Measurements from ENCODE around the gene OR4K13. TPM values are rescaled to one million over a fixed set of nuclear protein-coding genes. Genes with fewer than 3 reads are reported as not detected.

Gene OR4K13, protein sequence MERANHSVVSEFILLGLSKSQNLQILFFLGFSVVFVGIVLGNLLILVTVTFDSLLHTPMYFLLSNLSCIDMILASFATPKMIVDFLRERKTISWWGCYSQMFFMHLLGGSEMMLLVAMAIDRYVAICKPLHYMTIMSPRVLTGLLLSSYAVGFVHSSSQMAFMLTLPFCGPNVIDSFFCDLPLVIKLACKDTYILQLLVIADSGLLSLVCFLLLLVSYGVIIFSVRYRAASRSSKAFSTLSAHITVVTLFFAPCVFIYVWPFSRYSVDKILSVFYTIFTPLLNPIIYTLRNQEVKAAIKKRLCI
- not detected for total RNA-seq

DNA sequence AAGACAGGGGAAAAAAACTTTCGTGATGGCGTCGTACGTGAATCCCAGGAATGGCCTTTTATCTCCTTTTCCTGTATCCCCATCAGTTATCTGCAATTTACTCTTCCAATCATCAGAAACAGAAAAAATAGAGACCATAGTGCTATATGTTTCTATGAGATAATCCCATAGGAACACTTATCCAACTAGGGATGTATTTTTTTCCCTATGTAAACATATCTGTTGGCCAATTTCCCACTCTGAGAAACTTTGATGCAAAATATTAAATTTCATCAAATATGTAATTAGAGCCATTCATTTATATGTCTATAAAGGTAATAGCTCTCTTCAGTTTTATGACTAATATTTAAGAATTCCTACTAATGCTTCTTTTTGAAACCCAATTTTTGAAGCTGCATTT, at the start of gene OR4K13:
Gene OR4K13, minus strand, starts transcription at position 101 of the 400 bp plus-strand sequence. CDS start 1,280 bp downstream, outside the sequence.
- DNase-seq: no peak
- no peaks in the 10 kb centered on the region for H3K27me3 Mint-ChIP-seq
- no peaks in the 10 kb centered on the region for H3K9me3 Mint-ChIP-seq (ENCODE audit: low read depth)
- ATAC-seq: no peak
- CTCF ChIA-PET: no interaction called here
- peaks cover 1% of the 10 kb centered on the region for H3K4me1 Mint-ChIP-seq
- H3K27ac Mint-ChIP-seq: no peak within 1 kb of the TSS
- no peaks in the 10 kb centered on the region for H3K36me3 Mint-ChIP-seq
- H3K4me3 Mint-ChIP-seq: no peak within 1 kb of the TSS

DNA sequence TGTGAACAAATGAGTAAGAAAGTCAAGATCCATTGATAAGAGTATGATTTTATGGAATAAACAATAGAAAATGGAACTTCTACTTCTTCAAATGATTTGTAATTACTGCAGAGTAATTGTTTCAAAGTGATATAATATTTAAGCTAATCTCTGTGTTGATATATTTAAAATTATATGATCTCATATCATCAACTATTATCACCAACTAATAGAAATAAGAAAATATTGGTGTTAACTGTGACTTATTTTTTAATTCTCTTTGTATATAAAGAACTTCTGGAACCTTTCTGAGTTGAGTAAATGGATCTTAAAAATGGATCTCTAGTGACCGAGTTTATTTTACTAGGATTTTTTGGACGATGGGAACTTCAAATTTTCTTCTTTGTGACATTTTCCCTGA, 23.9 kb upstream of the OR4K13 start, which contains the start of gene OR4L1:
Gene OR4L1, plus strand, starts transcription at position 301 of the 400 bp plus-strand sequence. Its CDS starts 0 bp downstream, at position 301.
- no peaks in the 10 kb centered on the region for H3K36me3 Mint-ChIP-seq
- H3K4me3 Mint-ChIP-seq: no peak within 1 kb of the TSS
- no peak for DNase-seq
- CTCF ChIA-PET: no interaction called here
- H3K27me3 Mint-ChIP-seq: no peaks in the 10 kb centered on the region
- H3K27ac Mint-ChIP-seq: no peak within 1 kb of the TSS
- H3K9me3 Mint-ChIP-seq (ENCODE audit: low read depth): peaks cover 2% of the 10 kb centered on the region
- ATAC-seq: no peak
- no peaks in the 10 kb centered on the region for H3K4me1 Mint-ChIP-seq

DNA sequence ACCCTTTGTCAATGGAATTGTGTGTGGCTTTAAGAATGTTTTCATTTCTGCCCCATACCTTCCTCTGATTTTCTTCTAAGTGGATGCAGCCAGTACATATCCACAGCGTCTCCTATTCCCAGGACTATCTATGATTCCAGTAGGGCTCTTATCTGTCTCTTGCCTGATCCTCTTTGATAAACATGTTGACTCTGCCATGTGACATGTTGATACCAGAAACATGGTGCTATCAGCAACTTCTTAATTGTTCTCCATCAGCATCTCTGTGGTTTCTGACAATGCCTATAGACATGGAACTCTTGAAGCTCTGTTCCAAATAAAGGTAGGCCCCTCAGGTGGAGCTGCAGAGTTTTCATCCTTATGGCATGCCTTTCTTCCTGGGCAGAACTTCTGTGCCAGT, 12.4 kb upstream of the OR4K13 start:
- ATAC-seq (no peak), DNase-seq (no peak)
- Mint-ChIP-seq H3K4me1 (no peaks in the 10 kb centered on the region), H3K9me3 (ENCODE audit: low read depth) (no peaks in the 10 kb centered on the region), H3K27me3 (peaks cover 3% of the 10 kb centered on the region), H3K4me3 (no peak overlapping the region), H3K36me3 (no peaks in the 10 kb centered on the region), H3K27ac (no peak overlapping the region)
- CTCF ChIA-PET: no interaction called here

DNA sequence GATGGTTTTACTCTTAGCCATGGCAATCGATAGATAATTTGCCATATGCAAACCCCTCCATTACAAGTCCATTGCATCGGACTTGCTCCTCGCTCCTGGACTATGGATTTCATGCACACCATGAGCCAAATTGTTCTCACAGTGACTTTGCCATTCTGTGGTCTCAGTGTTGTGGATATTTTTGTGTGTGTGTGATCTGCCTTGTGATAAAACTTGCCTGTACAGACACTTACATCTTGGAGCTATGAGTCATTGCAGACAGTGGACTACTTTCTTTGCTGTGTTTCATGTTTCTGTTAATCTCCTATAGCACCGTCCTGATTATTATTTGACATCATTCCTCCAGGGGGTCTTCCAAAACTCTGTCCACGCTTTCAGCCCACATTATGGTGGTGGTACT, 8.4 kb upstream of the OR4K13 start:
- Mint-ChIP-seq H3K27ac (no peak overlapping the region), H3K4me1 (no peaks in the 10 kb centered on the region), H3K4me3 (no peak overlapping the region), H3K9me3 (ENCODE audit: low read depth) (no peaks in the 10 kb centered on the region), H3K36me3 (no peaks in the 10 kb centered on the region), H3K27me3 (peaks cover 2% of the 10 kb centered on the region)
- DNase-seq (no peak), ATAC-seq (no peak)
- CTCF ChIA-PET: no interaction called here

DNA sequence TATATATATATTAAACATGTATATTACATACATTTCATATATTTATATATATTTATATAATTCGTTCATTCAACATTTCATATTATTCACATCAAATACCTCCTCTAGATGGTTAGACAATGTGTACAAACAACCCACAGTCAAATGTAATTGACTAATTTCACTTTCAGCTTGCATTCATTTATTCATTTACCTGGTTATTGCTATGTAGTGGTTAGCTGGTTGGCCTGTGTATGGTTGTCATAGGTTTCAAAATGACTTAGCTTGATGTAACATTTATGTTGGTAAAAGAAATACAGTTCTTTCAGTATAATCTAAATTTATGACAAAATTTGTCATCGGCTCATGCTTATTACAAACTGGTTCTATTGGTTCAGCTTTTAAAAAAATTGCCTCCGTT, 389 bp downstream of the OR4K13 start:
- H3K9me3 Mint-ChIP-seq (ENCODE audit: low read depth): no peaks in the 10 kb centered on the region
- no peaks in the 10 kb centered on the region for H3K36me3 Mint-ChIP-seq
- no peak overlapping the region for H3K27ac Mint-ChIP-seq
- no peak overlapping the region for H3K4me3 Mint-ChIP-seq
- CTCF ChIA-PET: no interaction called here
- peaks cover 1% of the 10 kb centered on the region for H3K4me1 Mint-ChIP-seq
- no peaks in the 10 kb centered on the region for H3K27me3 Mint-ChIP-seq
- ATAC-seq (no peak), DNase-seq (no peak)

DNA sequence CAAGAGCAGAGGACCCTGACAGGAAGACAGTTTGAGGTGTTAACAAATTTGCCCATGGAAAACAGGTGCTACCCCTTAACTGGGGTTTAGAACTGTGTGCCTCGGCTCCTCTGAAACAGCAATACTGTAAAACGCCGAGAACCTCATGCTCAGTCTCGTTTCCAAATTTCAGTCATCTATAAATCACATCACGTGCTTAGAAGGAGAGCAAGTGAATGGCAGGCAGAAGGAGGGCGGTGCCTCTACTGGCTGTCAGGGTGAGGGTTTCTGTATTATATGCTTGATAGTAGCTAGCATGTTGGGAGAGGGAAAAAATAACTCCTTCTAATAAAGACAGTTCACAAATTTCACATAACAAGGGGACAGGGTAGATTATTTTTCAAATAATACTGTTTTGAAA, 4.8 kb downstream of the OR4K13 start:
- Mint-ChIP-seq H3K9me3 (ENCODE audit: low read depth) (no peaks in the 10 kb centered on the region), H3K36me3 (no peaks in the 10 kb centered on the region), H3K4me3 (no peak overlapping the region), H3K27me3 (no peaks in the 10 kb centered on the region), H3K27ac (no peak overlapping the region), H3K4me1 (peaks cover 1% of the 10 kb centered on the region)
- DNase-seq (no peak), ATAC-seq (no peak)
- CTCF ChIA-PET: no interaction called here

DNA sequence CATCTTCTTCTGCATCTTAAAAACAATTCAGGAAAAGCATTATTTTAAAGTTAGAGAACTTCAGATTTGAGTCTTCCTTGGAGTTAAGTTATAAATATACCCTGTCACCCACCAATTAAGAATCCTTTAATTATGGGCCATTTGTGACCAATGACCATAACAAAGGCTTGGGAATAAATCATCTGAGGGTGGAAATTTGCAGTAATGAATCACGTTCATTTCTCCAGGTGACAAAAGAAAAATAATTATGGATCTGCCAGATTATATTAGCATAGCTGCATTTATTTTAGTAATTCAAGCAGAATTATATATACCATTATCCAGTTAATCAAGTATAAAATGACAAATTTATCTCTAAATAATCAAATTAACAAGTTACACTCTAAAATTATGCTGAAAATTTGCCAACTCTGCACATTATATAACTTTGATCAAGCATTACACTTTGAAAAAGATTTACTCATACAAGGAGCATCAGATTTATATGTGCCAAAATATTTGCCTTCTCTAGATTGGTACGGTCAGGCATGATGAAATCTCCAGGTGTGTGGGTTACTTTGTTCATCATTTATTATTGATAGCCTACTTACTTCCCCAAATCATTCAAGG, 16.5 kb downstream of the OR4K13 start, which contains the start of gene OR4K14:
Gene OR4K14, minus strand, starts transcription at position 51 of the 609 bp plus-strand sequence. CDS start 4,114 bp downstream, outside the sequence.
- Mint-ChIP-seq H3K9me3 (ENCODE audit: low read depth) (no peaks in the 10 kb centered on the region), H3K4me3 (no peak within 1 kb of the TSS), H3K27me3 (no peaks in the 10 kb centered on the region), H3K4me1 (no peaks in the 10 kb centered on the region), H3K36me3 (no peaks in the 10 kb centered on the region), H3K27ac (no peak within 1 kb of the TSS)
- no peak for DNase-seq
- CTCF ChIA-PET: no interaction called here
- no peak for ATAC-seq

DNA sequence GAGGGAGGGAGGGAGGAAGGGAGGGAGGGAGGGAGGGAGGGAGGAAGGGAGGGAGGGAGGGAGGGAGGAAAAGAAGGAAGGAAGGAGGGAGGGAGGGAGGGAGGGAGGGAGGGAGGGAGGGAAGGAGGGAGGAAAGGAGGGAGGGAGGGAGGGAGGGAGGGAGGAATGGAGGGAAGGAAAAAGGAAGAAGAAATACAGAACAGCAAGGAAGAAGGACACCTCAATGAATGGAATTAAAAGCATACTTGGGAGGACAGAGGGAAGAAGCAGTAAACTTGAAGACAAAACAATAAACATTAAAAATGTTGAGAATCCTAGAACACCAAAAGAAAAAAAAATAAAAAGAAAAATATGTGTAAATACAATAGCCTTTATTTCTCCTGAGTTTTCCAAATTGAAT, 27.7 kb downstream of the OR4K13 start:
- DNase-seq: no peak
- H3K4me3 Mint-ChIP-seq: no peak overlapping the region
- no peaks in the 10 kb centered on the region for H3K4me1 Mint-ChIP-seq
- H3K36me3 Mint-ChIP-seq: no peaks in the 10 kb centered on the region
- H3K27me3 Mint-ChIP-seq: no peaks in the 10 kb centered on the region
- H3K9me3 Mint-ChIP-seq (ENCODE audit: low read depth): peaks cover 6% of the 10 kb centered on the region
- H3K27ac Mint-ChIP-seq: no peak overlapping the region
- CTCF ChIA-PET: no interaction called here
- ATAC-seq: no peak

DNA sequence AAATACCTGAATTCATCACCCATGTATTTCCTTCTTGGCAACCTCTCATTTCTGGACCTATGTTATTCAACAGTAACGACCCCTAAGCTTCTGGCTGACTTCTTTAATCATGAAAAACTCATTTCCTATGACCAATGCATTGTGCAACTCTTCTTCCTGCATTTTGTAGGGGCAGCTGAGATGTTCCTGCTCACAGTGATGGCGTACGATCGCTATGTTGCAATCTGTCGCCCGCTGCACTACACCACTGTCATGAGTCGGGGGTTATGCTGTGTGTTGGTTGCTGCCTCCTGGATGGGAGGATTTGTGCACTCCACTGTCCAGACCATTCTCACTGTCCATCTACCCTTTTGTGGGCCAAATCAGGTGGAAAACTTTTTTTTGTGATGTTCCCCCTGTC, 33.5 kb downstream of the OR4K13 start:
- H3K4me1 Mint-ChIP-seq: no peaks in the 10 kb centered on the region
- no peaks in the 10 kb centered on the region for H3K36me3 Mint-ChIP-seq
- H3K4me3 Mint-ChIP-seq: no peak overlapping the region
- H3K27me3 Mint-ChIP-seq: no peaks in the 10 kb centered on the region
- CTCF ChIA-PET: no interaction called here
- no peak overlapping the region for H3K27ac Mint-ChIP-seq
- H3K9me3 Mint-ChIP-seq (ENCODE audit: low read depth): peaks cover 4% of the 10 kb centered on the region
- DNase-seq (no peak), ATAC-seq (no peak)

DNA sequence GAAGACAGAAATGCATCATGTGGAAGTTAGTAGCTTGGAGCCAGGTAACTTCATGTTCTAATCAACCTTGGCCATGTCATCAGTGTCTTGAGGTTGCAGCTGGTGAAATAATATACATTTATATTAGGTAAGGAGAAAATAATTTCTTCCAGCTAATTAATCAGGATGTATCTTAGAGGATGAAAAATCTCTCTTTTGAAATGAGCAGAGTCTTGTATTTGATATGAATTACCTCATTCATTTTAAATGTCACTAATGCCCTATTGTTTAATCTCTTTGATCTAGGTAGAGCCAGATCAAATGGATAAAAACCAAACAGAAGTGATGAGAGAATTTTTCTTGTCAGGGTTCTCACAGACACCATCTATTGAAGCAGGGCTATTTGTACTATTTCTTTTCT, 34.0 kb downstream of the OR4K13 start, which contains the start of gene OR4Q2:
Gene OR4Q2, plus strand, starts transcription at position 301 of the 400 bp plus-strand sequence.
- DNase-seq (no peak), ATAC-seq (no peak)
- H3K36me3 Mint-ChIP-seq: no peaks in the 10 kb centered on the region
- H3K4me3 Mint-ChIP-seq: no peak within 1 kb of the TSS
- H3K9me3 Mint-ChIP-seq (ENCODE audit: low read depth): peaks cover 4% of the 10 kb centered on the region
- no peaks in the 10 kb centered on the region for H3K4me1 Mint-ChIP-seq
- no peaks in the 10 kb centered on the region for H3K27me3 Mint-ChIP-seq
- H3K27ac Mint-ChIP-seq: no peak within 1 kb of the TSS
- CTCF ChIA-PET: no interaction called here

DNA sequence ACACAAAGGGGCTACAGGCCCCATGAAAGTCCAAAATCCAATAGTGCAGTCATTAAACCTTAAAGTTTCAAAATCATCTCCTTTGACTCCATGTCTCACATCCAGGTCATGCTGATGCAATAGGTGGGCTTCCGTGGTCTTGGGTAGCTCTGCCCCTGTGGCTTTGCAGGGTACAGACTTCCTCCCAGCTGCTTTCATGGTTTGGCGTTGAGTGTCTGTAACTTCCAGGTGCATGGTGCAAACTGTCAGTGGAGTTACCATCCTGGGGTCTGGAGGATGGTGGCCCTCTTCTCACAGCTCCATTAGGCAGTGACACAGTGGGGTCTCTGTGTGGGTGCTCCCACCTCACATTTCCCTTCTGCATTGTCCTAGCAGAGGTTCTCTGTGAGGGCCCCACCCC, 42.4 kb downstream of the OR4K13 start:
- Mint-ChIP-seq H3K27ac (no peak overlapping the region), H3K36me3 (no peaks in the 10 kb centered on the region), H3K9me3 (ENCODE audit: low read depth) (peaks cover 3% of the 10 kb centered on the region), H3K4me1 (no peaks in the 10 kb centered on the region), H3K27me3 (no peaks in the 10 kb centered on the region), H3K4me3 (no peak overlapping the region)
- ATAC-seq: no peak
- CTCF ChIA-PET: no interaction called here
- DNase-seq: no peak

Other genes with a start within 250 kb of the OR4K13 start
- gene OR4N2, start 232.3 kb downstream of the OR4K13 start, total RNA-seq: not detected
- gene OR4K2, start 160.9 kb downstream of the OR4K13 start, total RNA-seq: not detected
- gene OR4K5, start 115.4 kb downstream of the OR4K13 start, total RNA-seq: not detected
- not detected for gene OR4K1, start 105.1 kb downstream of the OR4K13 start, total RNA-seq
- gene OR4K15, start 60.4 kb downstream of the OR4K13 start, total RNA-seq: not detected
- gene OR4Q2, start 33.9 kb downstream of the OR4K13 start, total RNA-seq: not detected
- gene OR4K14, start 16.7 kb downstream of the OR4K13 start, total RNA-seq: not detected
- gene OR4L1, start 24.0 kb upstream of the OR4K13 start, total RNA-seq: not detected
- gene OR4K17, start 74.7 kb upstream of the OR4K13 start, total RNA-seq: not detected
- not detected for gene OR4N5, start 102.8 kb upstream of the OR4K13 start, total RNA-seq
- gene OR11G2, start 154.9 kb upstream of the OR4K13 start, total RNA-seq: not detected
- gene OR11H6, start 187.7 kb upstream of the OR4K13 start, total RNA-seq: not detected
- gene OR11H7, start 192.9 kb upstream of the OR4K13 start, total RNA-seq: not detected
- not detected for gene OR11H4, start 203.2 kb upstream of the OR4K13 start, total RNA-seq